ENCODE measurements around the gene ZFP14.

DNA sequence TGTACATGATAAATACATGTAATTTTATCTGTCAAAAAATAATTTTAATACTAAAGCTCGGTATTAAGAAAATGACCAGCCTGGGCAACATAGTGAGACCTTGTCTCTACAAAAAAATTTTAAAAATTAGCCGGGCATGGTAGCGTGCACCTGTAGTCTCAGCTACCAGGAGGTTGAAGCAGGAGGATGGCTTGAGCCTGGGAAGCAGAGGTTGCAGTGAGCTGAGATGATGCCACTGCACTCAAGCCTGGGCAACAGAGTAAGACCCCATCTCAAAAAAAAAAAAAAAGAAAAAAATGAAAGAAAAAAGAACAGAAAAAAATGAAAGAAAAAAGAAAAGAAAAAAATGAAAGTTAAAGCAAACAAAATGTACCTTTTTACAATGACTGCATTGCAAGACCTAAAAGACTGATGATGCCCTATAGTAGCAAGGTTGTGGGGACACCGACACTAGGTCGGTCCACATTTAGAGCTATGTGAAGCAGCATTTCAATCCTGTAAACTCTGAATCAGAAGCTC, 5.3 kb downstream of the ZFP14 start:
- TF ChIP-seq BHLHE40 (IDR thresholded peaks at IDR 0.05; ENCODE audit: low read depth, low read length) (no peak), TP53 (CRISPR knock-in tag; IDR thresholded peaks at IDR 0.05) (no peak), POLR2A (IDR thresholded peaks at IDR 0.05; ENCODE audit: low read length) (no peak), CEBPB (IDR thresholded peaks at IDR 0.05) (no peak), RAD21 (conservative IDR thresholded peaks at IDR 0.05 in 1 of 2, IDR thresholded peaks at IDR 0.05 in 1 of 2) (no peak)
- TF ChIP-seq, protein P1, sequence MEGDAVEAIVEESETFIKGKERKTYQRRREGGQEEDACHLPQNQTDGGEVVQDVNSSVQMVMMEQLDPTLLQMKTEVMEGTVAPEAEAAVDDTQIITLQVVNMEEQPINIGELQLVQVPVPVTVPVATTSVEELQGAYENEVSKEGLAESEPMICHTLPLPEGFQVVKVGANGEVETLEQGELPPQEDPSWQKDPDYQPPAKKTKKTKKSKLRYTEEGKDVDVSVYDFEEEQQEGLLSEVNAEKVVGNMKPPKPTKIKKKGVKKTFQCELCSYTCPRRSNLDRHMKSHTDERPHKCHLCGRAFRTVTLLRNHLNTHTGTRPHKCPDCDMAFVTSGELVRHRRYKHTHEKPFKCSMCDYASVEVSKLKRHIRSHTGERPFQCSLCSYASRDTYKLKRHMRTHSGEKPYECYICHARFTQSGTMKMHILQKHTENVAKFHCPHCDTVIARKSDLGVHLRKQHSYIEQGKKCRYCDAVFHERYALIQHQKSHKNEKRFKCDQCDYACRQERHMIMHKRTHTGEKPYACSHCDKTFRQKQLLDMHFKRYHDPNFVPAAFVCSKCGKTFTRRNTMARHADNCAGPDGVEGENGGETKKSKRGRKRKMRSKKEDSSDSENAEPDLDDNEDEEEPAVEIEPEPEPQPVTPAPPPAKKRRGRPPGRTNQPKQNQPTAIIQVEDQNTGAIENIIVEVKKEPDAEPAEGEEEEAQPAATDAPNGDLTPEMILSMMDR (IDR thresholded peaks at IDR 0.05): no peak
- TF ChIP-seq, protein P2, sequence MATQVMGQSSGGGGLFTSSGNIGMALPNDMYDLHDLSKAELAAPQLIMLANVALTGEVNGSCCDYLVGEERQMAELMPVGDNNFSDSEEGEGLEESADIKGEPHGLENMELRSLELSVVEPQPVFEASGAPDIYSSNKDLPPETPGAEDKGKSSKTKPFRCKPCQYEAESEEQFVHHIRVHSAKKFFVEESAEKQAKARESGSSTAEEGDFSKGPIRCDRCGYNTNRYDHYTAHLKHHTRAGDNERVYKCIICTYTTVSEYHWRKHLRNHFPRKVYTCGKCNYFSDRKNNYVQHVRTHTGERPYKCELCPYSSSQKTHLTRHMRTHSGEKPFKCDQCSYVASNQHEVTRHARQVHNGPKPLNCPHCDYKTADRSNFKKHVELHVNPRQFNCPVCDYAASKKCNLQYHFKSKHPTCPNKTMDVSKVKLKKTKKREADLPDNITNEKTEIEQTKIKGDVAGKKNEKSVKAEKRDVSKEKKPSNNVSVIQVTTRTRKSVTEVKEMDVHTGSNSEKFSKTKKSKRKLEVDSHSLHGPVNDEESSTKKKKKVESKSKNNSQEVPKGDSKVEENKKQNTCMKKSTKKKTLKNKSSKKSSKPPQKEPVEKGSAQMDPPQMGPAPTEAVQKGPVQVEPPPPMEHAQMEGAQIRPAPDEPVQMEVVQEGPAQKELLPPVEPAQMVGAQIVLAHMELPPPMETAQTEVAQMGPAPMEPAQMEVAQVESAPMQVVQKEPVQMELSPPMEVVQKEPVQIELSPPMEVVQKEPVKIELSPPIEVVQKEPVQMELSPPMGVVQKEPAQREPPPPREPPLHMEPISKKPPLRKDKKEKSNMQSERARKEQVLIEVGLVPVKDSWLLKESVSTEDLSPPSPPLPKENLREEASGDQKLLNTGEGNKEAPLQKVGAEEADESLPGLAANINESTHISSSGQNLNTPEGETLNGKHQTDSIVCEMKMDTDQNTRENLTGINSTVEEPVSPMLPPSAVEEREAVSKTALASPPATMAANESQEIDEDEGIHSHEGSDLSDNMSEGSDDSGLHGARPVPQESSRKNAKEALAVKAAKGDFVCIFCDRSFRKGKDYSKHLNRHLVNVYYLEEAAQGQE (IDR thresholded peaks at IDR 0.05): no peak
- TF ChIP-seq, protein P3, sequence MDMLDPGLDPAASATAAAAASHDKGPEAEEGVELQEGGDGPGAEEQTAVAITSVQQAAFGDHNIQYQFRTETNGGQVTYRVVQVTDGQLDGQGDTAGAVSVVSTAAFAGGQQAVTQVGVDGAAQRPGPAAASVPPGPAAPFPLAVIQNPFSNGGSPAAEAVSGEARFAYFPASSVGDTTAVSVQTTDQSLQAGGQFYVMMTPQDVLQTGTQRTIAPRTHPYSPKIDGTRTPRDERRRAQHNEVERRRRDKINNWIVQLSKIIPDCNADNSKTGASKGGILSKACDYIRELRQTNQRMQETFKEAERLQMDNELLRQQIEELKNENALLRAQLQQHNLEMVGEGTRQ (IDR thresholded peaks at IDR 0.05): no peak

All from A549 (cell line).